ENCODE results near the gene PLPPR2.
"Not testable (repeated sequence)": the region's sequence is repeated elsewhere in the genome, so short reads cannot be mapped to it uniquely, and the experiment has no call there.

PLPPR2 gene

DNA sequence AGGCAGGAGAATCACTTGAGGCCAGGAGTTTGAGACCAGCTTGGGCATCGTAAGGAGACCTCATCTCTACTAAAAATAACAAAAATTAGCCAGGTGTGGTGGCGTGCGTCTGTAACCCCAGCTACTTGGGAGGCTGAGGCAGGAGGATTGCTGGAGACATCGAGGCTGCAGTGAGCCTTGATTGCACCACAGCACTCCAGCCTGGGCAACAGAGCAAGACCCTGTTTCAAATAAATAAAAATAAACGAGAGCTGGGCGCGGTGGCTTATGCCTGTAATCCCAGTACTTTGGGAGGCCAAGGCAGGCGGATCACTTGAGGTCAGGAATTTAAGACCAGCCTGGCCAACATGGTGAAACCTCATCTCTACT lies 15.1 kb upstream of the PLPPR2 start:
- DNase-seq, result not testable (repeated sequence)

DNA sequence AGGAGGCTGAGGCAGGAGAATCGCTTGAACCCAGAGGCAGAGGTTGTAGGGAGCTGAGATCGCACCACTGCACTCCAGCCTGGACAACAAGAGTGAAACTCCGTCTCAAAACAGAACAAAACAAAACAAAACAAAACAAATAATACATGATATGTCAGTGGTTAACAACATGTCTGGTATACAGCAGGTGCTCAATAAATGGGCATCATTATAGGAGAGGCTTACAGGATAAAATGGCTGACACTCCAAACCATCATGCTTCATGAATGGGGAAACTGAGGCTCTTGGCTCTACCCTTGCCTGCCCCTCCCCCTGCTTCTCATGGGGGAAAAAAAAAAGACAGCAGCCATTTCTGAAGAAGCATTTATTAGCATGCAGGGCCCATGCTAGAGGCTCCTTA lies 12.8 kb upstream of the PLPPR2 start:
- no peak for DNase-seq

DNA sequence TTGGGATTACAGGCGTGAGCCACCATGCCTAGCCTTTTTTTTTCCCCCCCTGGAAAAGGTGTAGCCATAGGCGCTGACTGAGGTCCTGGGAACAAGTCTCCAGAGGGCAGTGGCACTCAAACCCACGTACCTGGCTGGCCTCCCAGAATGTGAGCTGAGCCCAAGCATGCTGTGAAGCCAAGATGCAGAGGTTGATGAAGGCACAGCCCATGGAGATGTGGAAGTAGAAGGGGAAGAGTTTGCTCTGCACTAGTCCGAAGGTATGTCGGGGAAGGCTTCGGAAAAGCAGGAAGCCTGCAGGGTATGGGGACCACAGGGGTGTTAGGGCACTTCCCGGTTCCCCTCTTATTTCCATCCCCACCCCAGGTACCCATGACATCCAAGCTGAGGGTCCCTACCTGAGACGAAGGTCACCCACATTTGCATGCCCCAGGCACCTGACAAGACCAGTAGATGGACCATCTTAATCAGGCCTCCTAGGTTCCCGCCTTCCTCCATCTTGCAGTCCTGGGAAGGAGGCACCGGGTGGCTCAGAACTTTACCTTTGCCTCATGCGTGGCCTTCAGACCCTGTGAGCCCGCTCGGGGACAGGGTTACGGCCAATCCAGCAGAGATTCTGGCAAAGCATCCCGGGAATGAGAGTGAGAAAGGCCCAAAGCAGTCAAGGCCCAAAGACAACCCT lies 10.0 kb upstream of the PLPPR2 start:
- DNase-seq, result no peak

DNA sequence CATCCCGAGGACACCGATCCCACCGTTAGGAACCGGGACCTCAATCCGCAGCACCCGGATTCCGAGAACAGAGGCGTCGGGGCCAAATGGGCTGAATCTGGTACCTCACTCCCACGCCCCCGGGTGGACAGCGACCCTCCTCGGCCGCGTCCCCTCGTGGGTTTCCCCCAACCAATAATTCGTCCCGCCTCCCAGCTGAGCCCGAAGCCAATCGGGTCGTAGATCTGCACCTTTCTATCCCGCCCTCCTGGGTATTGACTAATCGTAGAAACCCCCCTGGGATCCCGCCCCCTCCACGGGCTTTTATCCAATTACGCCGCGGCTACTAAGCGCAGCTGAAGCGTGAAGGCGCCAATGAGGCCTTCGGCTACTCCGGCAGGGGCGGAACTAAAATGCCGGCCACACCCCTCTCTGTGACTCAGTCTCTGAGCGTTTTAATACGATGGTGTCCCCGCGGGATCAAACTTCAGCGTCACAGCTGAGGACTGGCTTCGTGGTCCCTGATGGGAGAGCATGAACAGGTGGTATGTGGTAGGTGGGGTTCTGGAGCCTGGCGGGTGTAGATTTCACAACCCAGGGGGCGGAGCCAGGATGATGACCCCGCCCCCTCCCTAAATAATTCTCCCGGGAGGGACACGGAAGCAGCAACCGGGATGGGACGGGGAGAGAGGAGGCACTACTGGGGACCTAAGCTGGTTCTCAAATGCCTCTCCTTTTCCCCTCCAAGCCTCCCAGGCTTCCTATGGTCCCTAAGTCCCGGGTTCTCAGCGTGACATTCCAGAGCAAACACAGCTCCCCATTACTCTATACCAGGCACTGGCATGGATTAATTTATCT lies 8.9 kb upstream of the PLPPR2 start, which contains the start of the genes CCDC159 and TMEM205:
Gene CCDC159 (plus strand): TSS at position 416 of the 837 bp plus-strand sequence. CDS start 88 bp downstream, at position 504.
Gene TMEM205 (minus strand): TSS at position 165 of the 837 bp plus-strand sequence. CDS start 649 bp downstream, outside the sequence.
- DNase-seq, result peak; percentile 98 to 99

DNA sequence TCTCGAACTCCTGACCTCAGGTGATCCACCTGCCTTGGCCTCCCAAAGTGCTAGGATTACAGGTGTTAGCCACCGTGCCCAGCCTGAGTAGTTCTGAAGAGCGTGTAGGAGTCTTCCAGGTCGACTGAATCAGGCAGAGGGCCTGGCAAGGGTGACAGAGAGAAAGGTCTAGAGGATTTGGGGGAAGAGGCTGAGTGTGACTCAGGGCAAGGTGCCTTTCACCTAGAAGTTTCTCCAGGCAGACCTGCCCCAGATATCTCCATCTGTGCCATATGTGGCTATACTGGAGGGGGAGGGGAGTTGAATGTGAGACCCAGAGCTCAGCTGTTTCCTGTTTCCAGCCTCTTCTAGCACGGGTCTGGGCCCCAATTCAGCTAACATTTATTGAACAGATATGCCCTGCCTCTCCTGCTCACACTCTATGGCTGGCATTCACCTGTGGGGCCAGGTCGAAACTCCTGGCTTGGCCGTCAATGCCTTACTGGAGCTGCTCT lies 7.6 kb upstream of the PLPPR2 start:
- DNase-seq, result no peak

DNA sequence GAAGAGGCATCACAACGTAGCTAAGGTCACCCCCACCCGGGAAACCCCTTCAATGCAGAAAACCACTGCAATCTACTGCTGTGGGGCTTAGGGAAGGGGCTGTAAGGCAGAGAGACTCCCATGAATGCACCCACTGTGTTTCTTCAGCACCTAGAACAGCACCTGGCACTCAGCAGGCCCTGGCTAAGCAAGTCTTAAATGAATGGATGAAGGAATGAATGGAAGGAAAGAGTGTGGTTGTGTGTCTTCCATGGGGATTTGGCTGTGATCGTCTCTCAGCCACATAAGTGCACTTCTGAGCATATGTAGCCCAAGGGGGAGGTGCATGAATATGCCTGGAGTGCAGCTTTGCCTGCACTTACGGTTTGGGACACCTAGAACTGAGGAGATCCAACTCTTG lies 6.1 kb upstream of the PLPPR2 start:
- DNase-seq, result no peak

DNA sequence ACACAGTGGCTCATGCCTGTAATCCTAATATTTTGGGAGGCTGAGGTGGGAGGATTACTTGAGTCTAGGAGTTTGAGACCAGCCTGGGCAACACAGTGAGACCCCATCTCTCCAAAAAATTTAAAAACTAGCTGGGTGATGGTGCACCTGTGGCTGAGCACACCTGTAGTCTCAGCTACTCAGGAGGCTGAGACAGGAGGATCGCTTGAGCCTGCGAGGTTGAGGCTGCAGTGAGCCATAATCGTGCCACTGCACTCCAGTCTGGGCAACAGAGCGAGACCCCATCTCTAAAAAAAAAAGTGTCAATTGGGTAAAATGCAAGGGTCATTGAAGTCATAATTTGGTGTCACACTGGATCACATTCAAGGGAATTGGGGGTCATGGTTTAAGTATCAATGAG lies 1.1 kb upstream of the PLPPR2 start:
- not testable (repeated sequence) for DNase-seq

DNA sequence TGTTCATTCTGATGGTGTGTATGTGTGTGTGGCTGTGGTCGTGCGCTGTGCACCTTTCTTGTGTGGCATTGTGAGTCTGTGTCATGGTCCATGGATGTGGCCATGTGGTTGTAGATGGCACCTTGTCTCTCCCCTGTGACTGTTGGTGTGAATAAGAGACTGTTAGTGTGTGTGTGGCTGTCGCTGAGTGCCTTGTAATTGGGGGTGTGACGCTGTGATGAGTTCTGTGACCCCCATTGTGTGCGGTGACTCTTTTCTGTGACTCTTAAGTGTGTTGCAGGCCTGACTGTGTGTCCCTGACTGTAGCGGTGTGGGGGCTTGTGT lies 804 bp downstream of the PLPPR2 start:
- no peak for DNase-seq

DNA sequence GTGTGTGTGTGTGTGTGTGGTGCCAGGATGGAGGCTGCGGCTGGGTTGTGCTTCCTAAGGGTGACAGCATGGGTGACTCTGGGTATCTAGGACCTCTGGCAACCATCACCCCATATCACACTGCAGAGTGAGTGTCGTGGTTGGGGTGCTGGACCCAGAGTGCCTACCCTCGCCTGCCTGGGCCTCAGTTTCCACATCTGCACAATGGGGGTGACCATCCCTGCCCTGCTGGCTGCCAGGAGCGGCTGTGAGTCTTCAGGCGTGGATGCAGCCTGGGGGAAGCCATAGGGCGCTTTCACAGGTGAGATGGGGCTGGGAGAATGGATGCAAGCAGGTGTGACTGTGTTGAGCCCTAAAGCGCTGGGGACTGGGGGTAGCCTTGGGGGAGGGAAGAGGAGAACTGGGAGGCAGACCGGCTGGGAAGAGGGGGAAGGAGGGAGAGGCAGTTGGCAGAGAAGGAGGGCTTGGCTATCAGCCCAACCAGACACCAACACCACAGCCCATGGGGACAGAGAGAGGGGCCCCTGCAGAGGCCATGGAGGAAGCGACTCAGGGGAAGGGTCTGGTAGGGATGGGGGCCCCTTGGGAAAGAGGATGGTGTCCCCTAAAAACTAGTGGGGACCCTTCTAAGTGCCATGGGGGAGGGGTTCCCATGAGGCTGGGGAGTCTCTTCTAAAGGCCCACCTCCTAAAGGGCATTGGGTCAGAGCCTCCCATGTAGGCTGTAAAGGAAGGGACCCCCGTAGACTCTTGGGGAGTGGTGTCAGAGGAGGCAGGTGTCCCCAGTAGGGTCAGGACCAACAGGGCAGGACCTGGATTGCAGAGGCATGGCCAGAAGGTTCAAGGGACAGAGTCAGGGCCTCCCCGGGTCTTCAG lies 1.7 kb downstream of the PLPPR2 start:
- no peak for DNase-seq

DNA sequence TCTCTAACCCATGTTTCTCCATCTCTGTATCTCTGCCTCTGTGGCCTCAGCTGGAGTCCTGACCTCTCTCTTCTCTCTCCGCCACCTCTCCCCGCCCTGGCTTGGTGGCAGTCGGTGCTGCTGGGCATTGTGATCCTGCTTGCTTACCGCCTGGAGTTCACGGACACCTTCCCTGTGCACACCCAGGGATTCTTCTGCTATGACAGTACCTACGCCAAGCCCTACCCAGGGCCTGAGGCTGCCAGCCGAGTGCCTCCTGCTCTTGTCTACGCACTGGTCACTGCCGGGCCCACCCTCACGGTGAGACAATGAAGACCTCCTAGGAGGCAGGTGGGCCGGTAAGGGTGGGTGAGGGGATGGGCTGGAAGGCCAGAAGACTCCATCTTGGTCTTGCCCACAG lies 4.2 kb downstream of the PLPPR2 start:
- DNase-seq, result no peak

DNA sequence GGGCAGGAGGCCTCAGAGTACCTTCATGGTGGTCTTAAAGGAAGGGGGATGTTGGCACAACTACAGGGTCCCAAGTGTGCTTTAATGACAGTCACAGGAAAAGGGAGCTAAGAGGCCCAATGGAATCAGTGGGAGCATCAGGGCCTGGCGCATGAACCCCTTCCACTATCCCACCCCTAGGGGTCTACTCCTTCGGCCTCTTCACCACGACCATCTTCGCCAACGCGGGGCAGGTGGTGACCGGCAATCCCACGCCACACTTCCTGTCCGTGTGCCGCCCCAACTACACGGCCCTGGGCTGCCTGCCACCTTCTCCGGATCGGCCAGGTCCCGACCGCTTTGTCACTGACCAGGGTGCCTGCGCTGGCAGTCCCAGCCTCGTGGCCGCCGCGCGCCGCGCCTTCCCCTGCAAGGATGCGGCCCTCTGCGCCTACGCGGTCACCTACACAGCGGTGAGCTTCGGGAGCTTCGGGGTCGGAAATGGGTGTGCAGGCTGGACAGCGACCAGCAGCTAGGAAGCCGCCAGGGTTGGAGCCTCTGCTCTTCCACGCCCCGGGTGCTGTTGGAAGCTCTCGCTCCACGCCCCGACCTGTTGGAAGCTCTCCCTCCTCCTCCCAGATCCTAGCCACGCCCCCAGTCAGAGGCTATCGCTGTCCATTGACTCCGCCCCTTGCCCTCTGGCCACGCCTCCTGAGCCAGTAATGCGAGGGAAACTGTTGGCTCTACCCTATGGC lies 6.0 kb downstream of the PLPPR2 start:
- DNase-seq, result no peak

DNA sequence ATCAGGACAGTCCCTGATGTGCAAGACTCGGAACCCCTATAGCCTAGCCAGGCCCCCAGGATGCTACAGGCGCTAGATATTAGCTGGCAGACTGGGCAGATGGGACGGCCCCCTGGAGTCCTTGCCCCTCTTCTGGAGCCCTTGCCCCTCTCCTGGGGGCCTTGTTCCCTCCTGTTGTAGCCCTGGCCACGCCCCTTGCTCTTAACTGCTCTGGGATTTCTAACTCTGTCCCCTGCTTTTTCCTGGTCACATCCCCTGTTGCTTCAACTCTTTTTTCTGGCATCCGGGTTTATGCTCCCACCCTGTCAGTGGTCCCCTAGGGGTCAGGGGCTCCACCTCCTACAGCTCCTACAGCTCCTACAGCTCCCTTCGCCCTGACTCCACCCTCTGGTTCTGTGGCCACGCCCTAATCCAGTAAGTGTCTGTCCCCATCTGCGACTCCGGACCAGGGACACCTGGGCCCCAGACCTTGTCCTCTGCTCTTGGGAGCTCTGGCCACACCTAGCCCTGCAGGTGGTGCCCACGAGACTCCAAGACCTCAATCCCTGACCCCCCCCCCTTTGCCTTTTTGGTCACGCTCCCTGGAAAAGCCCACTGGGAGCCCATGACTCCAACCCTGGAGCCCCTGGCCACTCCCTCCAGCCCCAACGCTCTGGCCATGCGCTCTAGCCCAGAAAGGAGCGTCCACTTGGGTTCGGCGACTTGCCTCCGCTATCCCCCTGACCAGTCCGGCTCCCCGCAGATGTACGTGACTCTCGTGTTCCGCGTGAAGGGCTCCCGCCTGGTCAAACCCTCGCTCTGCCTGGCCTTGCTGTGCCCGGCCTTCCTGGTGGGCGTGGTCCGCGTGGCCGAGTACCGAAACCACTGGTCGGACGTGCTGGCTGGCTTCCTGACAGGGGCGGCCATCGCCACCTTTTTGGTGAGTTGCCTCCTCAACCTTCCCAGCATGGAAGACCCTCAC lies 6.8 kb downstream of the PLPPR2 start:
- no peak for DNase-seq

DNA sequence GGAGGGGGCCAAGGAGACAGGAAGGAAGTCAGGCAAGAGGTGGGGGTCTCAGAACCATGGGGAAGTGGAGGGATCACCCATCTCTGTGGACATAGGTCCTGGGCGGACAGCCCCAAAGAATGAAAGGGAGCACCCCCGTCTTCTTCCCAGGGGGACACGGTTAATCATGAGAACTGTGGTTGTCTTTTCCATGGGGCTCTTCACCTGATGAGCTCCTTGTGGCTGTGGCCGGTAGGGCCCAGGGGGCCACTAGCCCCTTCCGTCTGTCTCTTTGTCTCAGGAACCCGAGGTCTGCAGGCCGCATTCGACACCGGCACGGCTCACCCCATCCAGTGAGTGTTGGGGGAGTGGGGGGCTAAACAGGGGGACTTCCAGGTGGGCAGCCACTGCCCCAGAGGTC lies 8.6 kb downstream of the PLPPR2 start:
- no peak for DNase-seq

DNA sequence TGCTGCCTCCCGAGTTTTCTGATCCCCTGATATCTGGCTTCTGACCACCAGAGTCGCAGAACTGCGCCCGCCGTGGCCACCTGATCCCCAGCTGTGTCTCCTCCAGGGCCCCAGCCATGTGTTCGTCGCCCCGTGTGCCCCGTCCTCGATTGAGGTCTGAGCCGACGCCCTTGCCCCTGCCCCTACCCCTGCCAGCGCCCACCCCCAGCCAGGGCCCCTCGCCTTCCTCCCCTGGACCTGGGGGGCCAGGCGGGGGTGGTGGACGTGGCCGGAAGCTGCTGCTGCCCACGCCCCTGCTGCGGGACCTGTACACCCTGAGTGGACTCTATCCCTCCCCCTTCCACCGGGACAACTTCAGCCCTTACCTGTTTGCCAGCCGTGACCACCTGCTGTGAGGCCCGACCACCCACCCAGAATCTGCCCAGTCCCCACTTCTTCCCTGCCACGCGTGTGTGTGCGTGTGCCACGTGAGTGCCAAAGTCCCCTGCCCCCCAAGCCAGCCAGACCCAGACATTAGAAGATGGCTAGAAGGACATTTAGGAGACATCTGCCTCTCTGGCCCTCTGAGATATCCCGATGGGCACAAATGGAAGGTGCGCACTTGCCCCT lies 9.2 kb downstream of the PLPPR2 start:
- no peak for DNase-seq

DNA sequence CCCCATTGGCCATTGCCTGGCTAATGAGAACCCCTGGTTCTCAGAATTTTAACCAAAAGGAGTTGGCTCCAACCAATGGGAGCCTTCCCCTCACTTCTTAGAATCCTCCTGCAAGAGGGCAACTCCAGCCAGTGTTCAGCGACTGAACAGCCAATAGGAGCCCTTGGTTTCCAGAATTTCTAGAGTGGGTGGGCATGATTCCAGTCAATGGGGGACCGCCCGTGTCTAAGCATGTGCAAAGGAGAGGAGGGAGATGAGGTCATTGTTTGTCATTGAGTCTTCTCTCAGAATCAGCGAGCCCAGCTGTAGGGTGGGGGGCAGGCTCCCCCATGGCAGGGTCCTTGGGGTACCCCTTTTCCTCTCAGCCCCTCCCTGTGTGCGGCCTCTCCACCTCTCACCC lies 9.7 kb downstream of the PLPPR2 start:
- DNase-seq, result no peak

DNA sequence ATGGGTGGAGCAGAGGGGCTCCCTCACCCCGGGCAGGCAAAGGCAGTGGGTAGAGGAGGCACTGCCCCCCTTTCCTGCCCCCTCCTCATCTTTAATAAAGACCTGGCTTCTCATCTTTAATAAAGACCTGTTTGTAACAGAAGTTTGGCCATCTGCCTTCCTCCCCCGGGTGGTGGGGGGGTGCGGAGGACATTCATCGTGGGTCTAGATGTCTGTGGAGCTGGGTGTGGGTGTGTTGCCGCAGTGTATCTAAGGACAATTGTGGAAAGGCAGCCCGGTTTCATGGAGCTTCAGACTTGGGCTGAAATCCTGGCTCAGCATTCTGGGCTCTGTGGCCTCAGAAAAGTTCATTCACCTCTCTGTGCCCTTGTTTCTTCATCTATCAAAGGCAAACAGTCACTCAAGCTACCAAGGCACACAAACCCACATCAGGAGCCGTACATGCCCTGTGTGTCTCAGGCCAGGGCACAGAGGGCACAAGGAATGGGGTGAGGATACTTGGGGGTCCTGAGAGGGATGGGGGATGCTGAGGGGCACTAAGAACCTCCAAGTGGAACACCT lies 10.4 kb downstream of the PLPPR2 start:
- no peak for DNase-seq

DNA sequence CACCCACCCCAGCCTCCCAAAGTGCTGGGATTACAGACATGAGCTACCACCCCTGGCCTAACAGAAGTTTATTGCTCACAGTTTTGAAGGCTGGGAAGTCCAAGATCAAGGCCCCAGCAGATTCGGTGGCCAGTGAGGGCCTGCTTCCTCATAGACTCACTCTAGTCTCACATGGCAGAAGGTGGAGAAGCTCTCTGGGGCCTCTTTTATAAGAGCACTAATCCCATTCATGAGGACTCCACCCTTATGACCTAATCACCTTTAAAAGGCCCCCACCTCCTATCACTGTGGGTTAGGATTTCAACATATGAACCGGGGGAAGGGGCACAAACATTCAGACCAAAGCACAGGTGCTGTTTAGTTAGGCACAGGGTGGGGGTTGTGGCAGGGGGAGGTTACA lies 12.3 kb downstream of the PLPPR2 start:
- no peak for DNase-seq

DNA sequence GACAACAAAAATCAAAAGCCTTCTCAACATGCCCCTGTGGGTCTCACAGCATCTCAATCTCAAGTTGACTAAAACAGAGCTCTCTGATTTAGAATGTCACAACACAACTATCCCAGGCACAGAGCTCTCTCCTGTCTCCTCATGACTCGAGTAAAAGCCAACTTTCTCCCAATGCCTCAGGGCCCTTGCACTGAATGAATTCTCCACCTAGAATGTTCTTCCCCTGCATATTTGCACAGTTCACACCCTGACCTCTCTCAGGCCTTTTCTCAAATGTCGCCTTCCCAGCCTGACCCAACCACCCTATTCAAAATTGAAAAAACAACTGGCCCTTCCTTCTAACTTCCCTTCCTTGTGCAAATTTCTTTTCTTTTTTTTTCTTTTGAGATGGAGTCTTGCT lies 15.5 kb downstream of the PLPPR2 start:
- no peak for DNase-seq

DNA sequence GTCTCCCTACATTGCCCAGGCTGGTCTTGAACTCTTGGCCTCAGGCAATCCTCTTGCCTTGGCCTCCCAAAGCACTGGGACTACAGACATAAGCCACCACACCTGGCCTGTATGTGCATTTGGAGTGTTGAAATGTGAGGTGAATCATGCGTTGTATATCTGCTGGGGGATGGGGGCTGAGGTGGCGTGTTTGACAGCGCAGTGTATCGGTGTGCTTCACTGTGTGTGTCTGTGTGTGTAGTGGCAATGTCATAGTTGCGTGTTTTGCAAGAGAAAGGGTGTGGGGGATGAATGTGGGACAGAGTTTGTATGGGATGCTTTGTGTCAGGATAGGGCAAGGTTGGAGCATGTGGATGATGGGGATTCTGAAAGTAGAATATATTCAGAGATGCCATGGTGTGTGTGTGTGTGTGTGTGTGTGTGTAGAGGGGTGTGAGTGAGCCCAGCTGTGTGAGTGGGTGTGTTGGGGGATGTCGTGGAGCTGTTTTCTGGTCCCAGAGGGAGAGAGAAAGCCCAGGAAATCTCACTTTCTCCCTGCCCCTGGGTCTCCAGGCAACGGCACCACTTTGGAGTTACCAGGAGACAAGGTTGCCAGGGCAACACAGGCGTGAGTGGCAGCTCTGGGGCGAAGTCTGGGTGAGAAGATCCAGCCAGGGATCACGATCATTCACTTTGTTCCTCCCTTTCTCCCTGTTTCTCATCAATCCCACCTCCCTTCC lies 18.1 kb downstream of the PLPPR2 start:
- peak; percentile 29 to 54 for DNase-seq
